Natural killer cell (primary cell): ENCODE measurements around the gene RGS19. TPM values are rescaled to one million over a fixed set of nuclear protein-coding genes. Genes with fewer than 3 reads are reported as not detected.

Experiments used
- ATAC-seq, 3 donors: fragments of 150-1000 bp in 2 of 3; fragments of 200-7000 bp in 1 of 3; cut with Tn5 transposase; 1 replicate in 1 of 3; 2 replicates in 2 of 3; pipeline ENCODE4 v1.10.0; 2021; ENCODE audit warnings: mild to moderate bottlenecking in 2 of 3, moderate library complexity in 2 of 3
- DNase-seq, 2 donors: peaks; one replicate each; pipeline versions ENCODE4 v3.0.0 to v3.0.0-alpha.2; 2013 to 2021; ENCODE audit warnings: mixed read lengths in 1 of 2
- H3K27ac ChIP-seq: one replicate; pipeline ENCODE4 v1.5.1; 2013; ENCODE audit warnings: mild to moderate bottlenecking, low read length
- H3K27me3 ChIP-seq: one replicate; pipeline ENCODE4 v1.6.1; 2013; ENCODE audit warnings: low read length; ENCODE audit not compliant: control insufficient read depth, insufficient read depth
- H3K36me3 ChIP-seq: one replicate; pipeline ENCODE4 v1.6.1; 2013; ENCODE audit warnings: low read length; ENCODE audit not compliant: control insufficient read depth, insufficient read depth
- H3K4me1 ChIP-seq: one replicate; pipeline ENCODE4 v1.6.1; 2013; ENCODE audit warnings: low read length; ENCODE audit not compliant: control insufficient read depth, insufficient read depth
- H3K4me3 ChIP-seq: one replicate; pipeline ENCODE4 v1.5.1; 2013; ENCODE audit warnings: low read length
- H3K9me3 ChIP-seq: one replicate; pipeline ENCODE4 v1.6.1; 2013; ENCODE audit warnings: low read length; ENCODE audit not compliant: control insufficient read depth, insufficient read depth
- H3K27ac Mint-ChIP-seq, 2 donors: one replicate each; pipeline ENCODE4 v1.8.0; 2022; ENCODE audit warnings: mild to moderate bottlenecking in 2 of 2, mixed read lengths in 2 of 2, moderate library complexity in 1 of 2
- H3K27me3 Mint-ChIP-seq, 2 donors: one replicate each; pipeline ENCODE4 v1.8.0; 2022; ENCODE audit warnings: low read depth in 2 of 2, mixed read lengths in 2 of 2
- H3K36me3 Mint-ChIP-seq: one replicate; pipeline ENCODE4 v1.8.0; 2022; ENCODE audit warnings: mixed read lengths
- H3K4me1 Mint-ChIP-seq, 2 donors: one replicate each; pipeline ENCODE4 v1.8.0; 2022; ENCODE audit warnings: mixed read lengths in 2 of 2
- H3K4me3 Mint-ChIP-seq: one replicate; pipeline ENCODE4 v1.8.0; 2022; ENCODE audit warnings: mild to moderate bottlenecking, moderate library complexity, mixed read lengths
- H3K9me3 Mint-ChIP-seq, 2 donors: one replicate each; pipeline ENCODE4 v1.8.0; 2022; ENCODE audit warnings: mixed read lengths in 2 of 2
- WGBS: methylation state at CpG from one replicate; pipeline ENCODE4 v1.1.7; 2013; ENCODE audit warnings: missing lambda C conversion rate; ENCODE audit not compliant: insufficient coverage; 5-methylcytosine and 5-hydroxymethylcytosine counted together
- intact Hi-C: fragments of 100-400 bp; cut with micrococcal nuclease; formaldehyde crosslinking; loops from one replicate; pipeline ENCODE4 v1.14.2; 2022
- total RNA-seq, 4 donors: library from RNA; stranded (reverse); fragments of 120-200 nt in 1 of 4; gene quantifications; one replicate each; pipeline versions ENCODE4 v1.2.3 to v1.2.4, GENCODE V29; 2013 to 2022
- TF ChIP-seq, protein P1 (sequence below): fragments of 200-600 bp; IDR thresholded peaks from one replicate; pipeline ENCODE4 v1.8.0; 2022; ENCODE audit warnings: antibody characterized with exemption

RGS19 gene
- total RNA-seq, 3 donors from 2014 or later (not counting 1 experiment from before 2014, with no cell fraction given): 61.9 to 76.4 (median 68.2) TPM

DNA sequence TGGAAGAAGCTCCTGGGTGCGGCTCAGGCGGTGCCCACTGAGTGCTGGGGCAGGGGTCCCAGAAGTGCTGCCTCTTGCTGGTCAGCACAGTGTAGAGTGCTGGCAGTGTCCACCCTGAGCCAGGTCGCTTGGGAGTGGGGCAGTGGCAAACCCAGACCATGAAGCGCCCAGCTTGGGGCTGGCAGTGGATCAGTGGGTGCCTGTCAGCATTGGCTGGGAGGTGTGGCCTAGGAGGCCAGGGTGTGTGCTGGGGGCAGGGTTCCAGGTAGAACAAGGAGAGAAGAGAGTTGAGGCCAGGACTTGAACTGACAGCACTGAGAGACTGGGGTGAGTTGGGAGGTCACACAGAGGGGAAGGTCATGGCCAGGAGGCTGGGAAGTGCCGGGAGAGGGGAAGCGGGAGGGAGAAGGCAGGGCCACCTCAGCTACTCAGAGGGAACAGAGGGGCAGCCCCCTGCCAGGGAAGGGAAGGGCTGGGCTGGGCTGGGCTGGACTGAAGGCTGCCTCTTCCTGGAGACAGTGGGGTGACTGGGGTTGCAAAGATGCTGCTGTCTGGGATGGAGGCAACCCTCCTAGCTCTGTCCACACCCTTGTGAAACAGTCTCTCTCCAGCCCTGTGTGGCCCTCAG lies 12.2 kb downstream of the RGS19 start:
- H3K4me3 ChIP-seq: no peak overlapping the region
- H3K4me1 ChIP-seq: peaks cover 77% of the 10 kb centered on the region
- DNase-seq (no peak), ATAC-seq (no peak)
- peaks cover 30 to 63% of the 10 kb centered on the region in 2 donors for H3K4me1 Mint-ChIP-seq
- no peaks in the 10 kb centered on the region for H3K27me3 ChIP-seq
- no peaks in the 10 kb centered on the region for H3K9me3 Mint-ChIP-seq
- H3K27me3 Mint-ChIP-seq: no peaks in the 10 kb centered on the region
- H3K27ac Mint-ChIP-seq: peak overlapping the region in 1 of 2 donors; percentile 87
- H3K36me3 Mint-ChIP-seq: no peaks in the 10 kb centered on the region
- WGBS: 94% methylated on average over 6 of the region's 6 CpGs
- intact Hi-C loops: no loop called here
- peaks cover 6% of the 10 kb centered on the region for H3K36me3 ChIP-seq
- TF ChIP-seq, protein P1, sequence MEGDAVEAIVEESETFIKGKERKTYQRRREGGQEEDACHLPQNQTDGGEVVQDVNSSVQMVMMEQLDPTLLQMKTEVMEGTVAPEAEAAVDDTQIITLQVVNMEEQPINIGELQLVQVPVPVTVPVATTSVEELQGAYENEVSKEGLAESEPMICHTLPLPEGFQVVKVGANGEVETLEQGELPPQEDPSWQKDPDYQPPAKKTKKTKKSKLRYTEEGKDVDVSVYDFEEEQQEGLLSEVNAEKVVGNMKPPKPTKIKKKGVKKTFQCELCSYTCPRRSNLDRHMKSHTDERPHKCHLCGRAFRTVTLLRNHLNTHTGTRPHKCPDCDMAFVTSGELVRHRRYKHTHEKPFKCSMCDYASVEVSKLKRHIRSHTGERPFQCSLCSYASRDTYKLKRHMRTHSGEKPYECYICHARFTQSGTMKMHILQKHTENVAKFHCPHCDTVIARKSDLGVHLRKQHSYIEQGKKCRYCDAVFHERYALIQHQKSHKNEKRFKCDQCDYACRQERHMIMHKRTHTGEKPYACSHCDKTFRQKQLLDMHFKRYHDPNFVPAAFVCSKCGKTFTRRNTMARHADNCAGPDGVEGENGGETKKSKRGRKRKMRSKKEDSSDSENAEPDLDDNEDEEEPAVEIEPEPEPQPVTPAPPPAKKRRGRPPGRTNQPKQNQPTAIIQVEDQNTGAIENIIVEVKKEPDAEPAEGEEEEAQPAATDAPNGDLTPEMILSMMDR: no peak
- H3K9me3 ChIP-seq: no peaks in the 10 kb centered on the region
- H3K4me3 Mint-ChIP-seq: peak overlapping the region; percentile 21
- H3K27ac ChIP-seq: no peak overlapping the region

DNA sequence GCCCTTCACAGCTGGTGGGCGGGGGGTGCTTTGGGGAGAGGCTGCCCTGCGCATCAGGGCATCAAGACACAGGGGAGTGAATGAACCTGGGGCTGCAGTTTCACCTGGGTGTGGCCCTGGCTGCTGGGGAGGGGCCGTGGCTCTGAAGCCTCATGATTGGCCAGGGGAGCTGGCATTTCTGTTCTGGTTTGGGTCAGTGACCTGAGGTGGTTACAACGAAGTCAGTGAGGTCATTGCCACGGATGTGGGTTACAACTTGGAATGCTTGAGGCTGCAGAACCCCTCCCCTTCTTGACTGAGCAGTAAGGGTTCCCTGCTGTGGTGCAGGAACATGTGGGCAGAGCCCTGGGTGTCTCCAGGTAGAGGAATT lies 13.4 kb downstream of the RGS19 start:
- H3K27me3 ChIP-seq: no peaks in the 10 kb centered on the region
- H3K27ac ChIP-seq: peak overlapping the region; percentile 58
- Mint-ChIP-seq H3K4me1 (peaks cover 30 to 62% of the 10 kb centered on the region in 2 donors), H3K27ac (peak overlapping the region; percentile 71 to 87), H3K27me3 (no peaks in the 10 kb centered on the region), H3K9me3 (no peaks in the 10 kb centered on the region), H3K4me3 (peak overlapping the region; percentile 74), H3K36me3 (no peaks in the 10 kb centered on the region)
- DNase-seq (peak; percentile 70 to 81), ATAC-seq (peak; percentile 75 to 81 (median 80))
- no peaks in the 10 kb centered on the region for H3K9me3 ChIP-seq
- WGBS: 13% methylated on average over 5 of the region's 5 CpGs
- H3K4me1 ChIP-seq: peaks cover 79% of the 10 kb centered on the region
- intact Hi-C loops: no loop called here
- TF ChIP-seq, protein P1: no peak
- no peak overlapping the region for H3K4me3 ChIP-seq
- H3K36me3 ChIP-seq: no peaks in the 10 kb centered on the region

DNA sequence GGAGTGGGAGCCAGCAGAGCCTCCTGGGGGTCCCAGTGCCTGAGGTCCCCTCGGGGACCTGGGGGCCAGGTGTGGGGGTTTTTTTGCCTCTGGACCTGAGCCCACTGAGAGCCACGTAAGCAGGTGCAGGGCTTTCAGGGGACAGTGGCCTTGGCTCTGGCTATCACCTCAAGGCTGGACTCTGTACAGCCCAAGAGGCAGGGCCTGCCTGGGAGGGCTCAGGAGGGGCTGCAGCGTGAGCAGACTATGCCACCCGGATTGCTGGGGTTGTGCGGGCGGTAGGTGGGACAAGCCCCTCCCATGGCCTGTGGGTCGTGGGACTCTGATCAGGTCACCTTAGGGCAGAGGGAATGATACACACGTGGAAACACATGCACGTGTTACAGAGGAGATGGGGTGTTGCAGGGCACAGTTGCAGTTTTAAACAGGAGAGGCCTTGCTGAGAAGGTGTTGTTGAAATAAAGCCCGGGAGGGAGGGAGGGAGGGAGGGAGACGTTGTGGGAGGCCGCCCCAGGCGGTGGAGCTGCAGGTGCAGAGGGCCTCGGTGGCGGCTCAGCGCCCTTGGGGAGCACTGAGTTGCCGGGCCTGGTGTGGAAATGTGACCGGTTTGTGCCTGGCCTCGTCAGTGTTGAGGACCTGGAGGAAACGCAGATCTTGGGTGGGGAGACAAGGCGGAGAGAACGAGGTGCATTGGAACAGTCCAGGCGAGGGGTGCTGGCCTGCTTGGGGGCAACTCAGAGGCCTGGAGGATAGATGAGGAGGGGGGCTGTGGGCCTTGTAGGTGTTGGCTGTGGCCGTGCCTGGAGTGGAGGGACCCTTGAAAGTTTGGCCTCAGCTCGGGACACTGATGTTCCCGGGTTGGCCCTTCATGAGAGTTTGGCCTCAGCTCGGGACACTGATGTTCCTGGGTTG lies 14.0 kb downstream of the RGS19 start:
- H3K27ac ChIP-seq: peak overlapping the region; percentile 58
- H3K9me3 ChIP-seq: no peaks in the 10 kb centered on the region
- no peaks in the 10 kb centered on the region for H3K9me3 Mint-ChIP-seq
- no peaks in the 10 kb centered on the region for H3K36me3 ChIP-seq
- H3K27ac Mint-ChIP-seq: peak overlapping the region; percentile 71 to 87
- DNase-seq (peak in 1 of 2 donors; percentile 50), ATAC-seq (no peak)
- WGBS: 50% methylated on average over 27 of the region's 27 CpGs
- peak overlapping the region; percentile 74 for H3K4me3 Mint-ChIP-seq
- H3K4me3 ChIP-seq: no peak overlapping the region
- H3K36me3 Mint-ChIP-seq: no peaks in the 10 kb centered on the region
- intact Hi-C loops: no loop called here
- H3K27me3 Mint-ChIP-seq: no peaks in the 10 kb centered on the region
- H3K4me1 Mint-ChIP-seq: peaks cover 30 to 62% of the 10 kb centered on the region in 2 donors
- TF ChIP-seq, protein P1: no peak
- no peaks in the 10 kb centered on the region for H3K27me3 ChIP-seq
- H3K4me1 ChIP-seq: peaks cover 79% of the 10 kb centered on the region
